T-helper 2 cell treated with Interferon-gamma antibody and Interleukin-4, amounts not matched to agents 100 ng/mL and 5 ng/mL, for 36 hours (primary cell): ENCODE measurements around the gene CFAP410. TPM values are rescaled to one million over a fixed set of nuclear protein-coding genes. Genes with fewer than 3 reads are reported as not detected.
"Not testable (repeated sequence)": the region's sequence is repeated elsewhere in the genome, so short reads cannot be mapped to it uniquely, and the experiment has no call there.

Experiments used
- intact Hi-C: fragments of 100-400 bp; cut with micrococcal nuclease; formaldehyde crosslinking; loops from one replicate; pipeline ENCODE4 v1.15.1; 2023
- total RNA-seq: library from RNA; stranded (reverse); gene quantifications from 2 replicates; pipeline ENCODE4 v1.2.3, GENCODE V29; 2022

Gene CFAP410
- total RNA-seq, 1 donor from 2014 or later = 19.8 TPM

- intact Hi-C loops = no loop called here
Measured at GRCh38 chr21:44318489-44319285, 20.5 kb downstream of the CFAP410 start.

GRCh38 chr21:44317871-44318270 lies 21.3 kb downstream of the CFAP410 start:
- intact Hi-C loops = no loop called here

- intact Hi-C loops = no loop called here
Measured at GRCh38 chr21:44317241-44317782, 21.9 kb downstream of the CFAP410 start.

- intact Hi-C loops = no loop called here
Measured at GRCh38 chr21:44316277-44316900, 22.8 kb downstream of the CFAP410 start.

GRCh38 chr21:44315691-44316203 lies 23.4 kb downstream of the CFAP410 start:
- intact Hi-C loops = no loop called here

- intact Hi-C loops = no loop called here
Measured at GRCh38 chr21:44314561-44314960, 24.6 kb downstream of the CFAP410 start.

GRCh38 chr21:44314128-44314527 lies 25.1 kb downstream of the CFAP410 start:
- intact Hi-C loops = no loop called here

GRCh38 chr21:44313451-44313850 lies 25.7 kb downstream of the CFAP410 start:
- intact Hi-C loops = no loop called here

- intact Hi-C loops = no loop called here
Measured at GRCh38 chr21:44312716-44313115, 26.5 kb downstream of the CFAP410 start.

- intact Hi-C loops = no loop called here
Measured at GRCh38 chr21:44312089-44312488, 27.1 kb downstream of the CFAP410 start.

- intact Hi-C loops = no loop called here
Measured at GRCh38 chr21:44310628-44311507, 28.3 kb downstream of the CFAP410 start.

GRCh38 chr21:44306936-44307704 lies 32.1 kb downstream of the CFAP410 start:
- intact Hi-C loops = no loop called here

GRCh38 chr21:44305691-44306090 lies 33.5 kb downstream of the CFAP410 start:
- intact Hi-C loops = no loop called here

- intact Hi-C loops = no loop called here
Measured at GRCh38 chr21:44304877-44305293, 34.3 kb downstream of the CFAP410 start.

- intact Hi-C loops = no loop called here
Measured at GRCh38 chr21:44304011-44304616, 35.1 kb downstream of the CFAP410 start.

- intact Hi-C loops = no loop called here
Measured at GRCh38 chr21:44303490-44303981, 35.7 kb downstream of the CFAP410 start.

GRCh38 chr21:44302573-44303401 lies 36.4 kb downstream of the CFAP410 start:
- intact Hi-C loops = not testable (repeated sequence)

- intact Hi-C loops = no loop called here
Measured at GRCh38 chr21:44301961-44302406, 37.2 kb downstream of the CFAP410 start.

- intact Hi-C loops = no loop called here
Measured at GRCh38 chr21:44301141-44301540, 38.0 kb downstream of the CFAP410 start.
